CD1c-positive myeloid dendritic cell (primary cell): ENCODE data around the gene TLCD3B.
"Not testable (repeated sequence)": the region's sequence is repeated elsewhere in the genome, so short reads cannot be mapped to it uniquely, and the experiment has no call there.

Experiments
- DNase-seq: peaks from one replicate; pipeline ENCODE4 v3.0.0-alpha.2; 2016; ENCODE audit errors: extremely low spot score

Gene TLCD3B

DNA sequence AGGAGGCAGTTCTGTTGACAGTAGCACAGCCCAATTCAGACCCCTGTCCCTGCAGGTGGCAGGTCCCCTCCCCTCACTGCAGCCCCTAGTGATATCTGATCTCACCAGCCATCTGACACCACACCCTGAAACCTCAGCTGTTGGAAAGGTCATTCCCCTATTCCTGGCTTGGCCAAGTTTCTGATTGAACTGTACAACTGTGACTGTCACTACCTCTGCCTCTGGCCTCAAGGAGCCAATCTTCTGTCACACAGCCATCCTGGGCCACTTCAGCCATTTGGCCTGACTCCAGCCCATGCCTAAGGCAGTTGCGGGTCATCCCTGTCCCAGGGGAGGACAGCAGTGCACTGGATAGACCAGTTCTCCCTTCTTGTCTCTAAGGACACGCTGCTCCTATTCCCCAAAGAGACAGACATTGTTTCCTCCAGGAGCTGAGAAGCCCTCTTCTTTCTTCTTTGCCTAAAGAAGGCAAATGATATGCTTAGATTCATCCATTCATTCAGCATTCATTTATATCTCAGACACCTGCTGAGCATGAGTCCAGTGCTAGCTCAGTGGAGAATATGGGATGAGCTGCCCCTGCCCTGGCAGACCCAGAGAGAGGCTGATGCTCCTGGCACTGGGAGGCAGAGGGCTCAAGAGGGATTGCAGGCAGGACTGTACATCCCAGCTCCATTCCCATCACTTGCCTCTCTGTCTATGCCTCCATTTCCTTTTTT is 29.9 kb upstream of the TLCD3B start:
- DNase-seq: no peak

DNA sequence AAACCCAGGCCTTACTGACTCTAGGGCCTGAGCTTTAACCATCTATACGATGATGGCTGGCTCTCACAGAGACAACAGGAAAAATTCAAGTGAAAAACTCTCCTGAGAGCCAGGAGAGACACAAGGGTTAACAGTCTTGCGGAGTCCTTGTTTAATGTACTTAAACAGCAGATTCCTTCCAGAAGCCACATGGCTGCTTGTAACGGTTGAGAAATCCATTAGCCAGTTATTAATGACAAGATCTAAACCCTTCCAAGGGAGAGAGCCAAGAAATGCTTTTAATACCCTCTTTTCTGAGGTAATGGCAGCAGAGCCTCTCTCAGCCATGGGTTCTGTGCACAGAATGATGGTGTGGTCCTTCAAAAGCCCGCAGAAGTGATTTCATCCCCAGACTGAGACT is 29.3 kb upstream of the TLCD3B start:
- no peak for DNase-seq

DNA sequence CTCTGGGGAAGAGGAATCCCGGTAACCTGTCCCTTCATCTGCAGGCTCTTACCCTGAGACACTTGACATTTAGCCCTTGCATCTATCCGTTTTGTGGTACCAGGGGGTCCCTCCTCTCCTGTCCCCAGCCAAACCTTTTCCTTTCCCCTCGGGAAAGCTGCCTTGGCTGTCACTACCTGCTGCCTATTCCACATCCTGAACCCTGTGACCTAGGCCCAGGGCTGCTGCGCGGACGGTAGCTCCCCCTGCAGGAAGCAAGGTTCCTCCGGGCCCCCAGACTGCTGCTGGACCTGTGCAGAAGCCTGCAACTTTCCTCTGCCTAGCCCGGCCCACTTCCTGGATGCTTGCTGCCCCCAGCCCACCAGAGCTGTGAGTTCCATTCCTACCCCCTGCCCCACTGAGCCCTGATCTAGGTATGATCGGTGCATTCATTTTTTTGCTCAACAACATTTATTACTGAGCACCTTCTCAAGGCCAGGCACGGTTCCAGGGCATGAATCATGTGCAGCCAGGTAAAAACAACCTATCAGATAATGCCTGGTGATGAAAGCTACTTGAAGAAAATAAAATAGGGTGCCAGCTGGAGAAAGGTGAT is 24.0 kb upstream of the TLCD3B start:
- DNase-seq: peak; percentile 57

DNA sequence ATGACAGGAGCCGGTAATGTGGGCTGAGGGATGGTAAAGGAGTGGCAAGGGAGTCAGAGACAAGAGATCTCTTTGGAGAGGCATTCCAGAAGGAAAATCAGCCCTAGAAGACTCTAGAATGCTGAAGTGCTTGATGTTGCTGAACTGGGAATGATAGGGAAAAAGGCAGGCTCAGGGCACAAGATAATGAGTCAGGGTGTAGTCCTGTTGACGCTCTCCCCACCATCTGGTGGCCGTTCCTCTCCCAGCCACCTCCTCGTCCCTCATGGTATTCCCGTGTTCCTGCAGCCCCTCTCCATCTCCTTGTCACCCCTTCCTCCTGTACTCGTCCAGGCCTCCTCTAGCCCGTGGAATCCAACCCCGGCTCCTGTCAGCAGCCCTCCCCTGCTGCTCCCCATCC is 23.4 kb upstream of the TLCD3B start:
- no peak for DNase-seq

DNA sequence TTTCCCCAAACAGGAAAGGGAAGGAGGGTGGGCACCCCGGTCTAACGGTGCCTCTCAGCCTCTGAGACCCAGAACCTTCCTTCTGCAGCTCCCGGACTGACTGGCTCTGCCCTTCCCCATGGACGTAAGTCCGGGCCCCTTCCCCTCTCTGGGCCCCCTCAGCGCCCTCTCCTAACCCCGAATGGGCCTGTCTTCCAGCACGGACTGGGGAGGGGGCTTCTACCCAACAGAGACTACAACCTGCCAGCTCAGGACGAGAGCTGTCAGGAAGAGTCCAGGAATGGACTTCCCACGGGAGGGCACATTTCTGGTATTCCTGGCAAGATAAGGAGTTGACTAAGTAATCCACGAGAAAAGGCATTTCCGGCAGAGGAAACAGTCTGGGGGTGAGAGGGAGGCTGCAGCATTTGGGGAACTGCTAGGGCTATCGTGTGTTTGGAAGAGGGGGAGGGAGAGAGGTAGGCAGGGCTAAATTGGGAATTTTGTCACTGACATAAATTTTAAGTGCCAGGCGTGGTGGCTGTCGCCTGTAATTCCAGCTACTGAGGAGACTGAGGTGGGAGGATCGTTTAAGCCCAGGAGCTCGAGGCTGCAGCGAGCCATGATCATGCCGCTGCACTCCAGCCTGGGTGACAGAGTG is 22.4 kb upstream of the TLCD3B start:
- peak; percentile 36 for DNase-seq

DNA sequence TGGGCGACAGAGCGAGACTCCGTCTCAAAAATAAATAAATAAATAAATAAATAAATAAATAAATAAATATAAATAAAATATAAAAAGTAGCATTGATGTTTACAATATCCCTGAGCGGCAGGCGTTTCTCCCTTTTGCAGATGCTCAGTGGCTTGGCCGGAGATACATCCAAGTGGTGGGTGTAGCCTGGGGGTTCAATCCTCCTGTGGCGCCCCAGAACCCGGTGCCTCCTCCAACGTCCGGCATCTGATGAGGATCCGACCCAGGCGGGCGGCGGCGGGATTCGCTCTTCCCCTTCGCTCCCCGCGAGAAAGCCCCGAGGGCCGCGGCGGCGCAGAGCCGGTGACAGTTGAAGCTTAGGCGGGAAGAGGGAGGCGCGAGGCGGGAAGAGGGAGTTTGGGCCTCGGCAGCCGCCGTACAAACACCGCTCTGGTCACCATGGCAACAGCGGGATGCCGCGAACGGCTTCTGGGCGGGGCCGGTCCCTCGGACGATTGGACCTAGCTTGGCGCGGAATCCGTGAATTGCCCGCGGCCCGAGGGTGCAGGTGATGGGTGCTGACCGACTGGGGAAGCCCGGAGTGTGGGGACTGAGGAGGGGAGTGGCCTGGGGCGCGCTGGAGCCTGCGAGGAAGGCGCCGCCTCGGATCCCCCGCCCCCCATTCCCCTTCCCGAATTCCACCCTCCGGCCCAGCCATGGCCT is 21.8 kb upstream of the TLCD3B start:
- peak; percentile 96 for DNase-seq

DNA sequence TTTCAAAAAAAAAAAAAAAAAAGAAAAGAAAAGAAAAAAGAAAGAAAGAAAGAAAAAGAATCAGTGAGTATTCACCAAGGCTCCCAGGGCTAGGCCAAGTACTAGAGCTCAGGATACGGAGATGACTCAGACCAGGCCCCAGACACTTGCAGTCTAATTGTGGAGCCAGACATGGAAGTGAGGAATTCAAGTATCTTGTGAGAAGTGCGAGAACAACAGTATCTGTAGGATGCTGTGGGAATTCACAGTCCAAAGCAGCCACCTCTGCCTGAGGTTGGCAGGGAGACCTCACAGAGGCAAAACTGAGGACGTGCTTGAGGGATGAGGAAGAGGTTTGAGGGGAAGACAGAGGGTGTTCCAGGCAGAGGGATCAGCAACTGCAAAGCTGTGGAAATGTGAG is 20.4 kb upstream of the TLCD3B start:
- DNase-seq: no peak

DNA sequence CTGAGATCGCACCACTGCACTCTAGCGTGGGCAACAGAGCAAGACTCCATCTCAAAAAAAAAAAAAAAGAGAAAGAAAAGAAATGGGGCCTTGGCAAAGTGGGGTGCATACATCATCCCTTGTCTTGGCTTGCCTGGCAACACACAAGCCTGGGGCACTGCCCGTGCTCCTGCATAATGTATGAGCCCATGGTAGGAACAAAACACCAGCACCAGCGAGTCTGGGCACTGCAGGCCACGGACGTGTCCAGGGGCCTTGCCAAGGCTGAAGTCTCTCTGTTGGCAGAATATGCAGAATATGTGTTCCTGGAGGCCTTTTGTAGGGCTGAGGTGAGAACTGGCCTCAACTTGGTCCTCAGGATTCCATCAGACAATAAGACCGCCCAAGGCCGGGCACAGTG is 18.8 kb upstream of the TLCD3B start:
- DNase-seq: no peak

DNA sequence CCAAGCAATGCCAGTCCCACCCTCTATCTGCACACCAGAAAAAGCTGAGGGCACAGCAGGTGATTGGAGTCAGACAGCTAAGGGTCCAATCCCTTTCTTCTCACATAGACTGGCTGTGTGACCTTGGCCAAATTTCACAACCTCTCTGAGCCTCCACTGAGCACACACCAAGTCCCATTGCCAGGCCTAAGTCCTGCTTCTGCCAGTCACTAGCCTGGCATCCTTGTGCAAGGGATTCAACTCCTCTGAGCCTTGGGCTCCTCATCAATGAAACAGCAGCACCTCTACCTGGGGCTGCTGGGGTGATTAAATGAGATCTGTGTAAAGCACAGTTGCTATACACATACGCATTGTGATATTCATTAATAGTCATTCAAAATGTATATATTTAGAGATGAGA is 15.5 kb upstream of the TLCD3B start:
- DNase-seq: no peak

DNA sequence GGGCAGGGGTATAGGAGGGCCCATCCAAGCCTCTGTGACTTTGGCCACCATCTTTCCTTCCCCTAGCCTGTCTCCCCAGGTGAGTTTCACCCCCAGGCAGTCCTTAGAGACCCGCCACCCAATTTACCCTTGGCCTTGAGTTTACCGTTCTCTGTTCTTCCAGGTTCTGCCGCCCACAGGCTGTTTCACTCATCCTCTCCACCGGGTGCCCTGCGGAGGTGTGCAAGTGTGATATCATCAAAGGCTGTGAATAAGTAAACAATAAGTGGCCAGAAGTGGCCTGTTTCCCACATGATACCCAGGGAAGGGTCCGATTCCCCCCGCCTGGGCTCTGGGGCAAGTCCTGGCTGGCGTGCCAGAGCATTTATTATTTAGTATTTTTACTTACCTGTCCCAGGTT is 15.1 kb upstream of the TLCD3B start:
- no peak for DNase-seq

DNA sequence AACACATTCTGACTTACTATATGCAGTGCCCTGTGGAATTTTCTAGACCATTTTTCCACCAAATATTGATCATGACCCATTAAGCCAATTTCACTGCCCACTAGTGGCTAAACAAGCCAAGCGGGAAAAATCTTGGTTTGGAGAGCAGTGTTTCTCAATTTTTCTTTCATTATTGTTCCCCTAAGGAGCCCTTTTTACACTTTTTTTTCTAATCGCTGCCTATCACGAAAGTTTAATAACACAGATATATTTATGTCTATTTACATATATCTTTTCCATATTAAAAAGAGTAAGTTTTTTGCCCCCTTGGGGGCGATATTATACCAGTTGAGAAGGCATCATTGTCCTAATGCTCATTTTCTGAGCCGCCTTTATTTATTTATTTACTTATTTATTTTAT is 10.8 kb upstream of the TLCD3B start:
- peak; percentile 51 for DNase-seq

DNA sequence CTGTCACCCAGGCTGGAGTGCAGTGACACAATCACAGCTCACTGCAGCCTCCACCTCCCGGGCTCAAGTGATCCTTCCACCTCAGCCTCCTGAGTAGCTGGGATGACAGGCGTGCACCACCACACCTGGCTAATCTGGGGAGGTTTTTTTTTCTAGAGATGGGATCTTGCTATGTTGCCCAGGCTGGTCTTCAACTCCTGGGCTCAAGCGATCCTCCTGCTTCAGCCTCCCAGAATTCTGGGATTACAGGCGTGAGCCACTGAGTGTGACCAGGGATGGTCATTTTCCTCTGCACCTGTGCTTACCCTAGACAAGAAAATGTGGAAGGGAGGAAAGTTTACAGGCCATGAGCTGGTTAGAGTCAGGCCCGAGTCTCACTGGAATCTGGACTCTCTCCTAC is 9.6 kb upstream of the TLCD3B start:
- DNase-seq: not testable (repeated sequence)

DNA sequence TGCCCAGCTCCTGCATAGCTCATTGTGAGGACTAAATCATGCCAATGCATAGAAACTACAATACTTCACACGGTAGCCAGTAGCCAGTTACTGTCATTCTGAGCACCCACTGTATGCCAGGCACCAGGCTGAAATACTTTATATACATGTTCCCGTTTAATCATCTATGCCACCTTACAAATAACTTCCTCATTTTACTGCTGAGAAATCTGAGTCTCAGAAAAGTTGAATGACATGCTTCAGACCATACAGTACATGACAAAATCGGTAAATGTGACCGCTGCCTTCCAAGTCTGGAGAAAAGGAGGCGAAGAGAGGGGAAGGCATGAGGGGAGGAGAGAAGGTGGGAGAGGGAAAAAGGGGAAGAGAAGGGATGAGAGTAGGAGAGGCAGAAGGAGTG is 9.2 kb upstream of the TLCD3B start:
- DNase-seq: peak; percentile 54

DNA sequence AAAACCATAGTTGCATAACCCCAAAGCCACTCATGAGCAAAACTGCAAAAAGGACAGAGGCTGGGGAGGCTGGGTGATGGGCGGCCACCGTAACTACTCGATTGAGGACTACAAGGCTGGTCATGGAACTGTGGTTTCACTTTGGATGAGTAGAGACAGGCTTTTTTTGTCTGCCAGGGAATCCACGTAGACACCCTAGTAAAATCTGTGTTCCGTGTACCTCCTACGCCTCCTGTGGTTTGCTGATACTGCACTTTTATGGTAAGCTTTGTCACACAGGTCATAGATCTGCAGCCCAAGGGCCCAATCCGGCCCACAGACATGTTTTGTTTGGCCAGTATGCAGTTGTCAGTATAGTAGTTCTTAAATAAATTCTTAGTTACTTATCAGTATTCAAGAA is 2.2 kb upstream of the TLCD3B start:
- DNase-seq: no peak

DNA sequence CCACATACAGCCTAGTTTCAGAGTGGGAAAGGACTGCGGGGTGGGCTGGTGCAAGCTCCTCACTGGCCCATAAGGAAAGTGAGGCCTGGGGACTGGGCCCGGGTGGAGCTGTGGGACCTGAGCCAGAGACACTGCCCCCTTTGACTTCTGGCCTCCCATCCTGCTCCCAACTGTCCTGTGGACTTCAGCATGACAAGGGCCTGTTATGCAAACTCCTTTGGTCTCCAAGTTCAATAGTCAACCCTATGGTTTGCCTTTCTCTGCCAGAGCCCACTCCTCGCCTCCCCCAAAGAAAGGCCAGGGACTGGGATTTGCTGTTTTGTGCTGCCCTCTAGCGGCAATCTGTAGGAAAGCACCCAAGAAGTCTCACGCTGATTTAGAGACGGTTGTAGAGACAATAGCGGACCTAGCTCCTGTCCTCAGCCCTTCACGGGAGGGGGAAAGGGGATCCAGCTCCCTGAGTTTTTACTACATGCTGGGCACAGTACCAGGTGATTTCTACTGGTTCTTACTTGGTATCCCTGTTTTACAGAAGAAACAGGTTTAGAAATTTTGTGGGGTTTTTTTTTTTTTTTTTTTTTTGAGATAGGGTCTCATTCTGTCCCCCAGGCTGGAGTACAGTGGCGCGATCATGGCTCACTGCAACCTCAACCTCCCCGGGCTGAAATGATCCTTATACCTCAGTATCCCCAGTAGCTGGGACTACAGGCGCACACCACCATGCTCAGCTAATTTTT is 1.2 kb upstream of the TLCD3B start:
- peak; percentile 82 for DNase-seq

DNA sequence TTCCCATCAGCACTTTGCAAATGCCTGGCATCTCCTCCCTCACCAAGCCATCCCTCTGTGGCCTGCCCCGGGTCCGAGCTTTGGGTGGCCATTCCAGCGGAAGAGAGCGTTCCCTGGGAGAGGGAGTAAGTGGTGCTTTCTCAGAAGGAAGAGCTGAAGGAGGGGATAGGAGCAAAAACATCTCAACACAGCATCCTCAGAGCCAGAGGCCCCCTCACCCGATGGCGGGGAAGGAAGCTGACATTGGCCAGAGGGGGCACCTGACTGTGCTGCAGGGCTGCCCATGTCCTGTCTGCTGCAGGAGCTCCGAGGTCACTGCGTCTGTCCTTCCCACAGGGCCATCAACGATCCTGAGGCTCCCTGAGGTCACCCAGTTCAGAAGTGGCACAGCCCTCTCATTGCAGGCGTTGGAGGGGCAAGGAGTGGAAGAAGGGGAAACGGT is 427 bp upstream of the TLCD3B start:
- no peak for DNase-seq

DNA sequence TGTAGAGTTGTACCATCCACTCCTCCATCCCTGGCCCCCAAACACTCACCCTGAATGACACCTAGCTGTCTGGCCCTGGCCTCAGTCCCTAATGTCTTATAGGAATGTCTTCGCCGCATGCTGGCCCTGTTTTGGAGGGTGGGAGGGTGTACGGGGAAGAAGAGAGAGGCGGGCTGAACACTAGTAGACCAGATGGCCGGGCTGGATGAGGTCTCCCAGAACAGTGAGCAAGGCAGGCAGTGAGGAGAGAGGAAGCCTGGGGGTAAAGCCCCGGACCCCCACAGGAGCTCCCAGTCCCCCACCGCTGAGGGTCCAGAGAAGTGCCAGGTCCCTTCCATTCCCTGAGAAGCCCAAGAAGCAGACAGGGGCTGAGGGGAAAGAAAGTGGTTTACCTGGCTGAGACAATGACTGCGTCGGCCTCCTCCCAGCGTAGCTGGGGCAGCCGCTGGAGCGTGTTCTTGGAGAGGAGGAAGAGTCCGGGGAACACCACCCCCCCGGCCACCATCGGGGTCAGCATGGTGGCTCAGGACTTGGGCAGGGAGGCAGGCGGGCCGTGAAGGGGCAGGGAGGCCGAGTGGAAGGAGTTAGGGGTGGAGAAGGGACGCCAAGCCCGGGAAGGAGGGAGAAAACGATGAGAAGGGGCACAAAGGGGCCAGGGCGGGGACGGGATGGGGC is 923 bp downstream of the TLCD3B start:
- DNase-seq: no peak

DNA sequence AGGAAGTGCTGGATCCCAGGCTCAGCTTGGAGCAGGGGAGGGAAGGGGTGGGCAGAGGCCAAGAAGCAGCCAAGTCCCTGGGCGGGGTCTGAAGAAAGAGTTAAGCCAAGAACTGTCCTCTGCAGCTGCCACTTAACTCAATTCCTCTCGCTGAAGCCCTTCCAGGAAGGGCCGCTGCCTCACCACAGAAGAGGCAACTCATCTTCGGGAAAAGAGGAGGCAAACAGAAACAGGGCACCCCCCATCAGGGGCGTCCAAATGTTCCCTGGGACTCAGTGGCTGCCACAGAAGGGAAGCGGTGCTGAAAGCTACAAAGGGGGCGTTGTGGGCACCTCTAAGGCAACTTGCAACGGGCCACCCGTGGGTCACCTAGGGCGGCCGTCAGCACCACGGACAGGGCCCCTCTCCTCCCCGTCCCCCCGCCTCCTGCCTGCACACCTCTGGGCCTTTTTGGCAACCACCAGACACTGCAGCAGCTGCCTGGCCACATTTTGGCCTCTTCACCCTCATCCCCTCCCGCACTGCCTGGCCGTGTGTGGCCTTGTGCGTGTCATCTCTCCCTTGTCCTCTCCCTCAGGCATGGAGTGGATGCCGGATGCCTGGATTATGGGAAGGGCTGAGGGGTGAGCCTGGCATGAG is 2.5 kb downstream of the TLCD3B start:
- DNase-seq: no peak

DNA sequence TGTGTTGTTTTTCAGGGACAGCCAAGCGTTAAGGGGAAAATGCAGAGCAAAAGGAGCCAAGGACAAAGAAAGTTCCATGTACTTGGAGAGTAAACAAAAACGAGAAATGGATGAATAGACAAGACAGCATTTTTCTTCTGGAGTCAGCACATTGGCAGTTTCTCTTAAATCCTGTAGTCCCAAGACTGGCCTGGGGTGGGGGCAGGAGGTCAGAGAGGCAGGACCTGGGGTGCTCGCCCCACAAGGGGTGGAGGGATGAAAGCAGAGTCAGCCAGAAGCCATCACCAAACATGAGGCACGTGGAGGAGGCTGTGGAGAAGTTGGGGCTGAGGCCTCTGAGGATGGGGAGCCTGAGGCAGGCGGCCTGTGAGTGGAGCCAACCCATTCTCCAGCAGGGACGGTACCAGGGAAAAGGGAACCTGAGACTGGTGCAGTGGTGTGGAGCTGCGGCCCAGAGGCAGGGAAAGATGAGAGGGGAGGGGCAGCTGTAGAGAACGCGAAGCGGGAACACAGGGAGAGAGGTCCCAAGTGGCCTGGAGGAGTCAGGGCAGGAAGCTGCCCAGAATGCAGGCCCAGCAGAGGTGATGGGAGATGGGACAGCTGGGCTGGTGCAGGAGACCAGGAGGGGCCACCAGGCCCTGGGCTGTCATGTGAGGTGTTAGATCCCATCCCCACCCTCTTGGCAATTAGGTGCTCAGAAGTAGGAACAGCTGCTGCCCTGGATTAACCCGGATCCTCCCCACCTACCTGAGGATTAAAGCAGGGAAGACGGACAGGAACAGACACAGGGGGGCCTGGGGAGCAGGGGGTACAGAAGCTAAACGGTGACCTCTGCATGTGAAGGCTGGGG is 3.3 kb downstream of the TLCD3B start:
- no peak for DNase-seq

DNA sequence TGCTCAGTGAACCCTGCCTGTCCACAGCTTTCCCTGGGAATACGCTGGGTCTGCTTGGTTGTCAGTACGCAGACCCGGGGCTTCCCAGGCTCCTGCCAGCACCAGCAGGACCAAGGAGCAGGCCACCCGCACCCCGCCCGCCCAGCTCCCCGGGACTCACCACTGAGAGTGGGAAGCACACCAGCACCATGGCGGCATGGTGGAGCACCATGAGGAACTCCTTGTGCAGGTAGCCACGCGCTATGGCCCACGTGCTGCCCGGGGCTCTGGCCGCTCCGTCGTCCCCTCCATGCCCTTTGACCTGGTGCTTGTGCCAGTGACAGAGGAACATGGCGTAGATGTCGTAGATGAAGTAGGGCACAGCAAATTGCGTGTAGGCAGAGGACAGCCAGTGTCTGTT is 4.6 kb downstream of the TLCD3B start:
- no peak for DNase-seq
